NCI-H1092 treated with DMSO at 0.1 percent for 48 hours (cell line): ENCODE measurements around the gene GBF1.
A peak's percentile ranks its signal among the peaks of the same experiment; 100 is the strongest.

Source experiments
- DNase-seq: peaks from one replicate; lab custom pipeline; 2025; lab: John Stamatoyannopoulos, UW

Gene GBF1

GRCh38 chr10:102408728-102409603 is 163.6 kb downstream of the GBF1 start:
- peak; percentile 25 for DNase-seq

GRCh38 chr10:102409604-102410428 is 164.5 kb downstream of the GBF1 start:
- DNase-seq: no peak

DNA sequence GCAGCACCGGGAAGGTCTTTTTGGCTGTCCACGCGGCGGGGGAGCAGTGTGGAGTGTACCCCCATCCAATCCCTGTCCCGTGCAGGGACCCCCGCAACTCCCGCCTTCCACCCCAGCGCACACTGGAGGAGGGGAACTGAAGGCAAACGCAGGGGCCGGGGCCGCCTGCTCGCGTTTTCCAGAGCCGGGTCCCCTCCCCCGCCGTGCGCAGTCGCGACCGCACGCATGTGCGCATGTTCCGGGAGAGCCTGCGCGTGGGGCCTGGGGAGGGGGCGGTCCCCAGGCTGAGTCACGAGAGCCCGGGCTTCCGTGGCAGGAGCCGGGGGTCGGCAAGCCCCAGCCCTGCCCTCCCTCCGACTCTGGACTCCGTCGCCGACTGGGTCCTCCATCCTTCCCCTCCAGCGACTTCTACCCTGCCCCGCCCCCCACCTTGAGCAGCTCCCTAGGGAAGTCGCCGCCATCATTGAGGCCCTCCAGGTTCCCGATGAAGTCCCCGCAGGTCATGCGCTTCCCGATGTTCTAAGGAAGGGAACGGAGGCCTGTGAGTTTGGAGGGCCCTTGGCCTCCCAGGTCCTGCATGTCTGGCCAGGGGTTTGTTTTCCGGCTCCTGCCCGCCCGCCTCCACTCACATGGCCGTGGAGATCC is 165.2 kb downstream of the GBF1 start:
- no peak for DNase-seq

GRCh38 chr10:102411341-102412255 is 166.3 kb downstream of the GBF1 start:
- no peak for DNase-seq

DNA sequence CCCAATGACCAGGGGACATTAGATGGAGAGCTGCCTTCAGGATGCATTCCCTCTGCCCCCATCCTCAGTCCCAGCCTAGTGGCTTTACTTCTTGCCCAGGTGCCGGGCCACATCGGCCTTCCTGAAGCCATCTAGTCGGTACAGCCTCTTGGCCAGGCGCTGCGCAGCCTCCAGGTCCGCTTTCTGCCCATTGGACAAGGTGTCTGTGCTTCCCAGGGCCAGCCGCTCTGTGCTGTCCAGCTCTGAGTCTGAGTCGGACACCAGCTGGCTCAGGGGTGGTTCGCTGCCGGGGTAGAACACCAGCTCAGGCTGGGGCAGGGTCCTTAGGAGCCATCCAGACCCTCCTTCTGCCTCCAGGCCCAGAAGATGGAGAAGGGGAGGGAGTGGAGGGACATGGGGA is 167.0 kb downstream of the GBF1 start:
- DNase-seq: no peak

DNA sequence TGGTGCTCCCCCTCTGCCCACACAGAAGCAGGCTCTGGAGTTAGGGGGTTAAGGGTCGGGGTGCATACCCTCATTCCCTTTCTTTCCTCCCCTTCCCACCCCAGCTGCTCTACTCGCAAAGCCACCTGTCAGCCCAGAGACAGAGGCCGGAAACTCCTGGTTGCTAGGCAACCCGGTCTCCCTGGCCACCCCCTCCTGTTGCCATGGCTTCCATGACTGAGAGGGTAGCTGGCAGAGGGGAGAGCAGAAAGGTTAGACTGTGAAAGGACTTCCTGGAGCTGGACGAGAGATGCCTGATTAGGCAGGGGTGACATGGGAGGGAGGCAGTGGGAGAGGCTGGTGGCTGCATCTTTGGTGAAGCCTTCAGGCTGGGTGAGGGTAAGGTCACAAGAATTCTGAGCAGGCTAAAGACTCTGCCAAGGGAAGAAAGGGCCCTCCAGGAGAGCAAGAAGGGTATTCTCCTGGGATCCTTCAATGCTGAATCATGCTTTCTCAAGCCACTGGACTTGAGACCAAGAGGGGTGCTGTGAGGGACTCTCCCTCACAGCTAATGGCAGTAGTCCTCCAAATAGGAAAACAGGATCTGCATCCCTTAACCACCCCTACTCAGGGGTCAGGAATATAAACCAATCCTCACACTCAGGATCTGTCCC is 167.8 kb downstream of the GBF1 start:
- DNase-seq: peak; percentile 79

DNA sequence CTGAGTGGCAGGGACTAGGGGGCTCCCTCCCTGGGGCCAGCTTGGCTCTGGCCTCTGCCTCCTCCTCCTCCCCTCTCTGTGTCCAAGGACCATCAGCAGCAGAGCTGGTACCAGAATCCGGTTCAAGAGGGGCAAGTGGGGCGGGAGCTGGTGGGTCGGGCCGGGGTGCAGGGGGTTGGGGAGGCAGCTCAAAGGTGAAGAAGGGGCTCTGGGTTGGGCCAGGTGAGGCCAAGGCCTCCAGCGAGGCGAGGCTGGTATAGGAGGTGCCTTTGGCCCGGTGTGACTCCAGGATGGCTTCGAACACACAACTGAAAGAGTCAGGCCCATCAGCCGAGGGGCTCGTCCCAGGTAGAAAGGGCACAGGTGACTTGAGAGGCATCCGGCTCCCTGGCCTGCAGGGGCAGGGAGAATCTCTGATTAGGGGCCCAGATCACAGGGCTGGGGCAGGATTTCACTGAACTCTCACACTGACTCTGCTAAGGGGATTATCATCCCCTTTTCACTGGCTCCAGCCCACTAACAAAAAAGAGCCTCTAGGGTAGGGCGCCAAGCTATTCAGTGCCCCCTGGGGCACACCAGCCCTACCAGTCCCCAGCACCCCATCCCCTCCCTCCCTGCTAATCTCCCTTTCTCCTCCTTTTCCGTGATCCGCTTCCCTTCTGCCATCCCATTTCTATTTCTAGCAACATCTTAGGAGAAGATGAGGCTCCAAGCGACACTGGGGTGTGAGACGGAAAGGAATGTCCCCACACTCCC is 168.7 kb downstream of the GBF1 start:
- no peak for DNase-seq

- DNase-seq: no peak
Observed at GRCh38 chr10:102414749-102415148, 169.4 kb downstream of the GBF1 start.

GRCh38 chr10:102416283-102416682 is 171.0 kb downstream of the GBF1 start:
- DNase-seq: no peak

GRCh38 chr10:102416695-102417094 is 171.4 kb downstream of the GBF1 start:
- DNase-seq: no peak

DNA sequence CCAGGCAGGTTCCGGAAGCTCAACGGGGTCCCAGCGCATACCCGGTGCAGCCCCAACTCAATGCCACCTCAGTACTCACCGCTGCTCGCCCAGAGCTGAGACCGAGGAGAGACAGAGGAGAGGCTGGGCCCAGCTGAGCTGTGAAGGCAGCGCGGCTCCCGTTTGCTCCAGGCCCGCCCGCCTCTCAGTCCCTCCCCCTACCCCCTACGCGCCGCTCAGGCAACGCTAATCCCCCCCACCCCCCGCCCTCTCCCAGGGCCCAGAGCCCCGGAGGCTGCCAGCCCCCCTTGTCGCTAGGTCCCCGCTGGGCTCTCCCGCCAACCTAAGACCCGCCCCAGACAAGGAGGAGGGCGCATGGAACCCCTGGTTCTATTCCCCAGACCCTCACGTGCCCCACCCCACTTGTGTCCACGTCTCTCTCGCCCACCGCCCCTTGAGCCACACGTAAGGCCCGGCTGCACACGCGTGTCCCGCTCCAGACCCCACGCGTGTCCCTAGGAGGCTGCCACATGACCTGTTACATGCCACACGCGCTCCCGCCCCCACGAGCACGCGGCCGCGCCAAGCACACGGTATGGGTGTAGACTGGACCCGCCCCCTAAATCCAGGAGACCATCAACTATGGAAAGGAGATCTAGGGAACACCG is 173.4 kb downstream of the GBF1 start, which contains the start of gene PSD:
PSD (minus strand) TSS at position 164 of the 647 bp plus-strand sequence. CDS start 1,747 bp downstream, outside the sequence.
- peak; percentile 81 for DNase-seq

- DNase-seq: peak; percentile 89
Observed at GRCh38 chr10:102419269-102420180, 174.2 kb downstream of the GBF1 start.

GRCh38 chr10:102420181-102420713 is 174.9 kb downstream of the GBF1 start:
- DNase-seq: no peak

DNA sequence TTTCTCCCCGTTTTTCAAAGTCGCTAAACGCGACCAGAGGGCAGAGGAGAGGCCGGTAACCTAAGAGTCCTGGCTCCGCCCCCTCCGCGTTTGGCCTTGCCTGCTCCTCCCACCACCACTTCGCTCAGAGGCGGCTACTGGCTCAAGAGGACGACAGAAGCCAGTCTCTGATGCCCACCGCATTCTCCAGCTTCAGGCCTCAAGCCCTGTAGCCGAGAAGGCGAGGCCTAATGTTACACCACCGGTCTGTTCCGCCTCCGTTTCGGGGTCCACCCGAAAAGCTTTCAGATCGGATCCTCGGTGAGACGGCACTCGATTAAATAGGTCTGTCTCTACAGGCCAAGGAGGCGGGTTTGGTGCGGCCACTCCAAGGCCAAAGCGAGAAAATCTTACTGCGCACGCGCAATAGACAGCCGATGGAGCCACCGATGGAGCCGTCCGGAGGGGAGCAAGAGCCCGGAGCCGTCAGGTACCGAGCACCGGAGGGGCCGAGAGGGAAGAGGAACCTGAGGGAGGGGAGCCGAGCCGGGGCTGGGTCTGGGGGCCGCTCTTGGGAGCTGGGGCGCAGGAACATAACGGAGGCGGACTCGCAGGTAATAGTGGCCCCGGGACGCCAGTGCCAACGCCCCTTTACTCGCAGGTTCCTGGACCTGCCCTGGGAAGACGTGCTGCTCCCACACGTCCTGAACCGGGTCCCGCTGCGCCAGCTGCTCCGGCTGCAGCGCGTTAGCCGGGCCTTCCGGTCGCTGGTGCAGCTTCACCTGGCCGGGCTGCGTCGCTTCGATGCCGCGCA is 175.6 kb downstream of the GBF1 start, which contains the start of gene FBXL15:
FBXL15 (plus strand) TSS at position 123 of the 793 bp plus-strand sequence; CDS start at position 417, 294 bp downstream.
- DNase-seq: peak; percentile 93

DNA sequence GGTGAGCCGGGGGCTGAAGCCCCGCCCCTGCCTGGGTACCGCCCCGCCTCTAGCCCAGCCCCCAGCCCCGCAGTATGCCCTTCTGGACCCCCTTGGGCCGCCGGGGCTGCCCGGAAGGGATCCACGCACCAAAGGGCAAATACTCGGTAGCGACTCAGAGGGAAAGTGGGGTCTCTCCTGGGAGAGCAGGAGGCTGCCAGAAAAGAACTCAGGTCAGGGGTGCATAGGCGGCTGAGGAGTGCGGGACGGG is 176.1 kb downstream of the GBF1 start:
- DNase-seq: no peak

- no peak for DNase-seq
Observed at GRCh38 chr10:102421757-102422512, 176.6 kb downstream of the GBF1 start.
